Chondrocyte (in vitro differentiated cells): ENCODE results near the gene PSTPIP2. TPM values are rescaled to one million over a fixed set of nuclear protein-coding genes. Genes with fewer than 3 reads are reported as not detected.
"Not testable (repeated sequence)": the region's sequence is repeated elsewhere in the genome, so short reads cannot be mapped to it uniquely, and the experiment has no call there.

Experiments used
- DNase-seq: peaks from one replicate; pipeline ENCODE4 v3.0.0; 2021; ENCODE audit warnings: mixed read lengths, low spot score
- H3K27ac Mint-ChIP-seq: one replicate; pipeline ENCODE4 v1.8.0; 2021; ENCODE audit warnings: mild to moderate bottlenecking, moderate library complexity, mixed read lengths; ENCODE audit not compliant: unreplicated experiment
- H3K27me3 Mint-ChIP-seq: 2 replicates; pipeline ENCODE4 v1.8.0; 2021; ENCODE audit warnings: low read depth, mixed read lengths
- H3K36me3 Mint-ChIP-seq: 2 replicates; pipeline ENCODE4 v1.8.0; 2021; ENCODE audit warnings: low read depth, mixed read lengths
- H3K4me1 Mint-ChIP-seq: 2 replicates; pipeline ENCODE4 v1.8.0; 2021; ENCODE audit warnings: low read depth, mild to moderate bottlenecking, mixed read lengths
- H3K4me3 Mint-ChIP-seq: one replicate; pipeline ENCODE4 v1.8.0; 2021; ENCODE audit warnings: mild to moderate bottlenecking, moderate library complexity, mixed read lengths; ENCODE audit not compliant: unreplicated experiment
- H3K9me3 Mint-ChIP-seq: 2 replicates; pipeline ENCODE4 v1.8.0; 2021; ENCODE audit warnings: low read depth, mixed read lengths
- CTCF ChIP-seq: fragments of 200-600 bp; sonication (generic); IDR thresholded peaks from 2 replicates; pipeline ENCODE4 v1.5.0; 2021; ENCODE audit warnings: antibody characterized with exemption, mild to moderate bottlenecking, moderate library complexity
- total RNA-seq: library from RNA; stranded (reverse); gene quantifications from 3 replicates; pipeline ENCODE4 v1.2.1, GENCODE V29; 2021

Gene PSTPIP2
- total RNA-seq, 1 donor from 2014 or later: 4.5 TPM

- no peaks in the 10 kb centered on the region for H3K36me3 Mint-ChIP-seq
- no peak overlapping the region for H3K4me3 Mint-ChIP-seq
- no peak for DNase-seq
- TF ChIP-seq CTCF: no peak
- H3K27me3 Mint-ChIP-seq: no peaks in the 10 kb centered on the region
- H3K27ac Mint-ChIP-seq: no peak overlapping the region
- H3K4me1 Mint-ChIP-seq: peaks cover 6% of the 10 kb centered on the region
- H3K9me3 Mint-ChIP-seq: no peaks in the 10 kb centered on the region
These were observed 95.5 kb downstream of the PSTPIP2 start for GRCh38 chr18:45976566-45976965.

- H3K36me3 Mint-ChIP-seq: no peaks in the 10 kb centered on the region
- peak overlapping the region; percentile 49 for H3K27ac Mint-ChIP-seq
- H3K27me3 Mint-ChIP-seq: no peaks in the 10 kb centered on the region
- DNase-seq: no peak
- peak; percentile 93 for TF ChIP-seq CTCF
- peaks cover 6% of the 10 kb centered on the region for H3K4me1 Mint-ChIP-seq
- no peaks in the 10 kb centered on the region for H3K9me3 Mint-ChIP-seq
- no peak overlapping the region for H3K4me3 Mint-ChIP-seq
These were observed 97.9 kb downstream of the PSTPIP2 start for GRCh38 chr18:45974088-45974536.

DNA sequence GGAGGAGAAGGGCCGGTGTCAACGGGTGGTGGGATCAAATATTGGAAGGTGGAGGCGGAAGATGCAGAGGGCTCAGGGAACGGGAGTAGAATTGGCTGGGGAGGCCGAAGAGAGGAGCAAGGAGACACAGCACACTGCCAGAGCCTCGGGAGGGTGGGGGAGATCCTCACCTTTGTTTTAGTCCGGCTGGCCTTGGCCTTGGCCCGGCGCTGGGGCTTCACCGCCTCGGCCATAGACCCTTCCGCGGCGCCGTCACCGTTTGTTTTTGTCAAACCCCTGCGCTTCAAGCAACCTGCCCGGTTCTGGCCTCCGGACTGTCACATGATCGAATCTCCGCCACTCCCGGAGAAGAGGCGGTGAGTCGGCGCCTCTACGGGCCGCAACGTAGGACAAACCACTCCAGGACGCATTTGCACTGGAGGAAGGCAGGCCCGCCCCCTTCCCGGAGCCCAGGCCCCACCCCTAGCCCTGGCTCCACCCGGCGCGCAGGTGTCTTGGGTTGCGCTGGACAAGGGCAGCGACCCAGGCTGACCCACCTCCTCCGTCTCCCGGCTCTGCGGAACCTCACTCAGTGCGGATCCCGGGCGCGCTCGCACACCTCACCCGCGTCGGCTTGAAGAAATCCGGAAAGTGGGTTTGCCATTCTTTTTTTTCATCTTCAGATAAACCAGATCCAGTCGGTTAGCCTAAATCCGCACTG, 104.9 kb downstream of the PSTPIP2 start, which contains the start of gene EPG5:
EPG5 (minus strand) TSS at position 323 of the 700 bp plus-strand sequence; CDS start at position 233, 90 bp downstream.
- no peak for TF ChIP-seq CTCF
- Mint-ChIP-seq H3K4me3 (peak within 1 kb of the TSS; percentile 100), H3K27me3 (no peaks in the 10 kb centered on the region), H3K27ac (peak within 1 kb of the TSS; percentile 99), H3K9me3 (no peaks in the 10 kb centered on the region), H3K4me1 (peaks cover 39% of the 10 kb centered on the region), H3K36me3 (peaks cover 5% of the 10 kb centered on the region)
- DNase-seq: peak; percentile 97

DNA sequence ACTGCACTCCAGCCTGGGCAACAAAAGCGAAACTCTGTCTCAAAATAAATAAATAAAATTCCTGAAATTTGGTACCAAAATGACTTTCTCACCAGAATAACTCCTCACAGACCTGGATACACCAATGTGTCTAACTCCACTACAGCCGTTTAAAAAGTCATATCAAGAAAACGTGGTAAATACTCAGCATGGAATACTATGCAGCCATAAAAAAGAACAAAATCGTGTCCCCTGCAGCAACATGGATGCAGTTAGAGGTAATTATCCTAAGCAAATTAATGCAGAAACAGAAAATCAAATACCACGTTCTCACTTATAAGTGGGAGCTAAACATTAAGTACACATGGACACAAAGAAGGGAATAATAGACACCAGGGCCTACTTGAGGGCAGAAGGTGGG, 107.1 kb downstream of the PSTPIP2 start:
- not testable (repeated sequence) for H3K27me3 Mint-ChIP-seq, H3K9me3 Mint-ChIP-seq, H3K27ac Mint-ChIP-seq, DNase-seq, H3K4me3 Mint-ChIP-seq, H3K36me3 Mint-ChIP-seq
- peaks cover 56% of the 10 kb centered on the region for H3K4me1 Mint-ChIP-seq

DNA sequence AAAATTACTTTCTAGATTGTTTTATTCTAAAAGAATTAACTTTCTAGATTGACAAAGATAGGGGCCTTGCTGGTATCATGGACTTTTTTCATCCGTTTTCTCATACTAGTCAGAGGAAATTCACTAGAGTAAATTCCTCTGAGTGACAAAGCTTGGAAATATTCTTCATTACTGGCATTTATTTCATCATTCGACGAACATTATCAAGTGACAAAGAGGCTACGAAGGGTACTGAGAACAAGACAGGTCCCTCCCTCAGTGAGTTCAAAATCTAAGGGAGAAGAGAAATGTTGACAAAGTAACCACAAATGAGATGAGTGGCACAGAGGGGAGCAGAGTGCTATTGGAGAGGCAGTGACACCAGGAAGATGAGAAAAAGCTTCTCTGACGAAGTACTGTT, 109.2 kb downstream of the PSTPIP2 start:
- H3K4me3 Mint-ChIP-seq: peak overlapping the region; percentile 31
- no peaks in the 10 kb centered on the region for H3K9me3 Mint-ChIP-seq
- H3K27me3 Mint-ChIP-seq: no peaks in the 10 kb centered on the region
- H3K27ac Mint-ChIP-seq: peak overlapping the region; percentile 99
- peaks cover 5% of the 10 kb centered on the region for H3K36me3 Mint-ChIP-seq
- peaks cover 63% of the 10 kb centered on the region for H3K4me1 Mint-ChIP-seq
- no peak for TF ChIP-seq CTCF
- DNase-seq: no peak

GRCh38 chr18:45962461-45962860, 109.6 kb downstream of the PSTPIP2 start:
- no peak for DNase-seq
- Mint-ChIP-seq H3K36me3 (peaks cover 5% of the 10 kb centered on the region), H3K27me3 (no peaks in the 10 kb centered on the region), H3K4me1 (peaks cover 63% of the 10 kb centered on the region), H3K9me3 (no peaks in the 10 kb centered on the region), H3K4me3 (no peak overlapping the region), H3K27ac (peak overlapping the region; percentile 99)
- TF ChIP-seq CTCF: no peak

GRCh38 chr18:45959484-45959883, 112.6 kb downstream of the PSTPIP2 start:
- H3K4me3 Mint-ChIP-seq, DNase-seq, H3K27me3 Mint-ChIP-seq, H3K9me3 Mint-ChIP-seq, H3K27ac Mint-ChIP-seq, H3K36me3 Mint-ChIP-seq: not testable (repeated sequence)
- H3K4me1 Mint-ChIP-seq: peaks cover 78% of the 10 kb centered on the region
